HepG2 (cell line): ENCODE data around the gene B3GNT9. TPM values are rescaled to one million over a fixed set of nuclear protein-coding genes. Genes with fewer than 3 reads are reported as not detected.

ENCODE experiments used
- DPF2 ChIP-seq: sonication (generic); formaldehyde crosslinking; IDR thresholded peaks from 2 replicates; pipeline ENCODE4 v1.4.0; 2020; ENCODE audit warnings: mild to moderate bottlenecking, low read depth, missing genetic modification reagents, borderline replicate concordance
- E2F1 ChIP-seq: sonication (generic); formaldehyde crosslinking; IDR thresholded peaks from 2 replicates; pipeline ENCODE4 v1.5.0; 2020; ENCODE audit warnings: missing genetic modification reagents
- HIVEP1 ChIP-seq: sonication (generic); formaldehyde crosslinking; IDR thresholded peaks from 2 replicates; pipeline ENCODE4 v1.4.0; 2020; ENCODE audit warnings: mild to moderate bottlenecking, missing genetic modification reagents
- HOXA3 ChIP-seq: sonication (generic); formaldehyde crosslinking; IDR thresholded peaks from 2 replicates; pipeline ENCODE4 v1.5.0; 2020; ENCODE audit warnings: missing genetic modification reagents
- MIXL1 ChIP-seq: IDR thresholded peaks from 2 replicates; pipeline ENCODE4 v1.6.1; 2016
- SP4 ChIP-seq: sonication (generic); formaldehyde crosslinking; IDR thresholded peaks from 2 replicates; pipeline ENCODE4 v1.8.1; 2023; ENCODE audit warnings: mild to moderate bottlenecking, missing genetic modification reagents
- SPEN ChIP-seq: sonication (generic); formaldehyde crosslinking; IDR thresholded peaks from 2 replicates; pipeline ENCODE4 v1.5.1; 2020; ENCODE audit warnings: low read depth, mild to moderate bottlenecking, missing genetic modification reagents
- STAT6 ChIP-seq: sonication (generic); formaldehyde crosslinking; IDR thresholded peaks from 2 replicates; pipeline ENCODE4 v1.4.0; 2020; ENCODE audit warnings: missing genetic modification reagents, mild to moderate bottlenecking, borderline replicate concordance
- ZBTB38 ChIP-seq: sonication (generic); formaldehyde crosslinking; IDR thresholded peaks from 2 replicates; pipeline ENCODE4 v1.5.1; 2020; ENCODE audit warnings: mild to moderate bottlenecking, missing genetic modification reagents
- ZFP36L2 ChIP-seq: sonication (generic); formaldehyde crosslinking; IDR thresholded peaks from 2 replicates; pipeline ENCODE4 v1.4.0; 2020; ENCODE audit warnings: missing genetic modification reagents
- ZNF407 ChIP-seq: sonication (generic); formaldehyde crosslinking; IDR thresholded peaks from one replicate; pipeline ENCODE4 v1.5.1; 2020; ENCODE audit warnings: mild to moderate bottlenecking, missing genetic modification reagents; ENCODE audit errors: not compliant biosample characterization
- ZNF44 ChIP-seq: sonication (generic); formaldehyde crosslinking; IDR thresholded peaks from 2 replicates; pipeline ENCODE4 v1.5.1; 2020; ENCODE audit warnings: mild to moderate bottlenecking, missing genetic modification reagents
- ZNF567 ChIP-seq: sonication (generic); formaldehyde crosslinking; IDR thresholded peaks from 2 replicates; pipeline ENCODE4 v1.8.1; 2023; ENCODE audit warnings: mild to moderate bottlenecking, missing genetic modification reagents, borderline replicate concordance
- ZNF572 ChIP-seq: sonication (generic); formaldehyde crosslinking; IDR thresholded peaks from 2 replicates; pipeline ENCODE4 v1.5.1; 2020; ENCODE audit warnings: mild to moderate bottlenecking, missing genetic modification reagents
- polyA plus RNA-seq, 8 experiments: library from polyadenylated mRNA; depleted of rRNA in 3 of 8; stranded (reverse) in 7 of 8; unstranded in 1 of 8; fragments of >200 nt; fragmentation: Illumina TruSeq in 4 of 8; extraction: Trizol in 4 of 8; gene quantifications; 2 replicates each; pipeline versions ENCODE4 v1.2.1 to v1.2.3, GENCODE V29; 2011 to 2016; ENCODE audit warnings: low read depth in 4 of 8, missing spikeins in 1 of 8, mixed read lengths in 1 of 8; ENCODE audit not compliant: insufficient read depth in 1 of 8
- total RNA-seq, 5 experiments: library from RNA; depleted of rRNA; stranded (reverse); fragments of >200 nt; fragmentation: Illumina TruSeq; extraction: Trizol; gene quantifications; 2 replicates each; pipeline ENCODE4 v1.2.3, GENCODE V29; 2016; ENCODE audit warnings: low read depth in 1 of 5
- TF ChIP-seq, protein P1 (sequence below): sonication (generic); formaldehyde crosslinking; IDR thresholded peaks from 2 replicates; pipeline ENCODE4 v1.5.1; 2020; ENCODE audit warnings: missing genetic modification reagents, mild to moderate bottlenecking, borderline replicate concordance

The B3GNT9 gene
- total and polyA plus RNA-seq, 2 of the 13 experiments (the other 11 are each of a cell fraction or from before 2014, with no cell fraction given) = 1.5 to 3.1 TPM

GRCh38 chr16:67169642-67170167 is 18.9 kb upstream of the B3GNT9 start (continued):
- TF ChIP-seq ZFP36L2 (CRISPR knock-in tag) (no peak), HIVEP1 (no peak), MIXL1 (CRISPR knock-in tag) (no peak), HOXA3 (CRISPR knock-in tag) (no peak), ZNF572 (CRISPR knock-in tag) (0 out of 2 replicates have a peak, but pooled peaks have one; percentile 54), ZNF407 (CRISPR knock-in tag) (peak; percentile 56), SP4 (CRISPR knock-in tag) (no peak; the same call in 1 of the 2 replicates), ZBTB38 (CRISPR knock-in tag) (no peak), SPEN (CRISPR knock-in tag) (no peak), ZNF44 (CRISPR knock-in tag) (0 out of 2 replicates have a peak, but pooled peaks have one; percentile 16), E2F1 (CRISPR knock-in tag) (0 out of 2 replicates have a peak, but pooled peaks have one; percentile 17), DPF2 (no peak), STAT6 (no peak), ZNF567 (CRISPR knock-in tag) (no peak)
- TF ChIP-seq, protein P1, sequence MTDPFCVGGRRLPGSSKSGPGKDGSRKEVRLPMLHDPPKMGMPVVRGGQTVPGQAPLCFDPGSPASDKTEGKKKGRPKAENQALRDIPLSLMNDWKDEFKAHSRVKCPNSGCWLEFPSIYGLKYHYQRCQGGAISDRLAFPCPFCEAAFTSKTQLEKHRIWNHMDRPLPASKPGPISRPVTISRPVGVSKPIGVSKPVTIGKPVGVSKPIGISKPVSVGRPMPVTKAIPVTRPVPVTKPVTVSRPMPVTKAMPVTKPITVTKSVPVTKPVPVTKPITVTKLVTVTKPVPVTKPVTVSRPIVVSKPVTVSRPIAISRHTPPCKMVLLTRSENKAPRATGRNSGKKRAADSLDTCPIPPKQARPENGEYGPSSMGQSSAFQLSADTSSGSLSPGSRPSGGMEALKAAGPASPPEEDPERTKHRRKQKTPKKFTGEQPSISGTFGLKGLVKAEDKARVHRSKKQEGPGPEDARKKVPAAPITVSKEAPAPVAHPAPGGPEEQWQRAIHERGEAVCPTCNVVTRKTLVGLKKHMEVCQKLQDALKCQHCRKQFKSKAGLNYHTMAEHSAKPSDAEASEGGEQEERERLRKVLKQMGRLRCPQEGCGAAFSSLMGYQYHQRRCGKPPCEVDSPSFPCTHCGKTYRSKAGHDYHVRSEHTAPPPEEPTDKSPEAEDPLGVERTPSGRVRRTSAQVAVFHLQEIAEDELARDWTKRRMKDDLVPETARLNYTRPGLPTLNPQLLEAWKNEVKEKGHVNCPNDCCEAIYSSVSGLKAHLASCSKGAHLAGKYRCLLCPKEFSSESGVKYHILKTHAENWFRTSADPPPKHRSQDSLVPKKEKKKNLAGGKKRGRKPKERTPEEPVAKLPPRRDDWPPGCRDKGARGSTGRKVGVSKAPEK (CRISPR knock-in tag) = no peak; the same call in 1 of the 2 replicates
